NCI-H748 (cell line): ENCODE data around the gene NABP2.
"Not testable (repeated sequence)": the region's sequence is repeated elsewhere in the genome, so short reads cannot be mapped to it uniquely, and the experiment has no call there.

Source experiments
- DNase-seq: peaks from one replicate; lab custom pipeline; 2025; ENCODE audit not compliant: unreplicated experiment; lab: John Stamatoyannopoulos, UW

NABP2 gene

DNA sequence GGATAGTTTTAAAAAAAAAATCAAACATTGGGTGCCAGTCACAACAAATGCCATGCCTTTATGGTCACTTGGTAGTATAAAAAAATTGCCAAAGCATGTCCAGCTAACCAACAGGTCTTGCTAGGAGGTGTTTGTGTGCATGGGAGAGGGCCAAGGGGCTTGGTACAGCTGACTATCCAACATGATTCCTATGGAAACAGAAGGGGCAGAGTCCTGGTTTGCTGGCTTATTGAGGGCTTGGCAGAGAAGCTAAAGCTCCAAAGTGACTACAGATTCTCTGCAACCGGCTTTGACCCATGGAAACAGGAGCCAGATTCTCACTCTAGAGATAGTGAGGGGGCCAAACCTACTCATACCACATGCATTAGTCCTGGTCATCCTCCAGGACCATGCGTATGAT, 48.3 kb downstream of the NABP2 start:
- DNase-seq = not testable (repeated sequence)

DNA sequence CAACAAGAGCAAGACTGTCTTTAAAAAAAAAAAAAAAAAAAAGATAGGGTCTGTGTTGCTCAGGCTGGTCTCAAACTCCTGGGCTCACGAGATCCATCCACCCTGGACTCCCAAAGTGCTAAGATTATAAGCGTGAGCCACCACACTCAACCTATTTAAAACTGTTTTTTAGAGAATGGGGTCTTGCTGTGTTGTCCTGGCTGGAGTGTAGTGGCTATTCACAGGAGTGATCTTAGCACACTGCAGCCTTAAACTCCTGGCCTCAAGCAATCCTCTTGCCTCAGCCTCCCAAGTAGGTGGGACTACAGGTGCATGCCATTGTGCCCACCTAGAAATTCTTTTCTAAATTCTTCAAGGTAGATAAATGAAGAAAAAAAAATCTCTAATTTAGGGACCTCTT, 50.2 kb downstream of the NABP2 start:
- no peak for DNase-seq

DNA sequence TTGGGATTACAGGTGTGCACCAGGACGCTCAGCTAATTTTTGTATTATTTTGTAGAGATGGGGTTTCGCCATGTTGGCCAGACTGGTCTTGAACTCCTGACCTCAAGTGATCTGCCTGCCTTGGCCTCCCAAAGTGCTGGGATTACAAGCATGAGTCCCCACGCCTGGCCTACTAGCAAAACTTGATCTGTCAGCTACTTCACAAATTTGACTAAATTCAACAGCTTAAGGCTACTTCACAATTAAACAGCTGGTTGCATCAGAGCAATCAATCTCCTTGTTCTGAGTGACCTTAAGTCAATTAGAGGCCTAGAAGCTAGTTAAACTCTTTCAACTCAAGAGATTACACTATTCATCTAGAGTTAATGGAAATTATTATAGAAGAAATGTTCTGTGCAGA, 54.8 kb downstream of the NABP2 start:
- no peak for DNase-seq
